ENCODE results near the gene PARG. TPM values are rescaled to one million over a fixed set of nuclear protein-coding genes. Genes with fewer than 3 reads are reported as not detected.

The PARG gene
- total and polyA plus RNA-seq, 2 donors (not counting 3 experiments of a cell fraction or from before 2014, with no cell fraction given): 6.1 to 27.6 TPM

DNA sequence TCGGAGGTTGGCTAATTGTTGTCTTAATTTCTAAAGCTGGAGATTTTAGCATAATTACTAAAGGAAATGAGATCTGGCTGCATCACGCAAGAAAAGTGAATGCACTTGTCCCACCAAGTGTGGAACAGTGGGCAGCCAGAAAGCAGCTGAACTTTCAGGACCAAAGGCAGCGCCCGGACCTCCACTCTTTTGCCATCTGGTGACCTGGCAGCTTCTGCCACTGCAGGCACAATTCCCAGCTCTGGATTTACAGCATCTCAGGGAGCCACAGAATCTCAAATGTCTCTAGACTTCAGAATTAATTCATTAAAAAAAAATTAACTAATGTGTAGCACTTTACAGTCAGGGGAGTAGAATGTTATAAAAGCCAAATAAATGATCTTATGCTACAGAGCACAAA lies 165.0 kb downstream of the PARG start:
- dilution Hi-C loops (cut with MboI; ENCODE audit: extremely low pct_ligation_motif_present, low sequenced_read_pairs): no loop called here
- CTCF ChIA-PET: no interaction called here

More for the DNA sequence above, 165.0 kb downstream of the PARG start:
- no peak for TF ChIP-seq POLR2AphosphoS5 (IDR thresholded peaks at IDR 0.05; ENCODE audit: insufficient read depth, low read depth, low read length)
- TF ChIP-seq MYC (IDR thresholded peaks at IDR 0.05; ENCODE audit: low read depth, low read length): no peak
- no peak for TF ChIP-seq GATA2 (IDR thresholded peaks at IDR 0.05; ENCODE audit: insufficient read depth, insufficient read length, low read depth, low read length)
- no peak for TF ChIP-seq FOS (IDR thresholded peaks at IDR 0.05; ENCODE audit: borderline replicate concordance, insufficient read depth, low read length)
- no peak for TF ChIP-seq POLR2A (IDR thresholded peaks at IDR 0.05; ENCODE audit: low read depth, low read length)
- TF ChIP-seq, protein P1, sequence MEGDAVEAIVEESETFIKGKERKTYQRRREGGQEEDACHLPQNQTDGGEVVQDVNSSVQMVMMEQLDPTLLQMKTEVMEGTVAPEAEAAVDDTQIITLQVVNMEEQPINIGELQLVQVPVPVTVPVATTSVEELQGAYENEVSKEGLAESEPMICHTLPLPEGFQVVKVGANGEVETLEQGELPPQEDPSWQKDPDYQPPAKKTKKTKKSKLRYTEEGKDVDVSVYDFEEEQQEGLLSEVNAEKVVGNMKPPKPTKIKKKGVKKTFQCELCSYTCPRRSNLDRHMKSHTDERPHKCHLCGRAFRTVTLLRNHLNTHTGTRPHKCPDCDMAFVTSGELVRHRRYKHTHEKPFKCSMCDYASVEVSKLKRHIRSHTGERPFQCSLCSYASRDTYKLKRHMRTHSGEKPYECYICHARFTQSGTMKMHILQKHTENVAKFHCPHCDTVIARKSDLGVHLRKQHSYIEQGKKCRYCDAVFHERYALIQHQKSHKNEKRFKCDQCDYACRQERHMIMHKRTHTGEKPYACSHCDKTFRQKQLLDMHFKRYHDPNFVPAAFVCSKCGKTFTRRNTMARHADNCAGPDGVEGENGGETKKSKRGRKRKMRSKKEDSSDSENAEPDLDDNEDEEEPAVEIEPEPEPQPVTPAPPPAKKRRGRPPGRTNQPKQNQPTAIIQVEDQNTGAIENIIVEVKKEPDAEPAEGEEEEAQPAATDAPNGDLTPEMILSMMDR (IDR thresholded peaks at IDR 0.05; ENCODE audit: extremely low read depth in 1 of 2, insufficient read depth in 1 of 2, low read depth in 1 of 2, low read length in 2 of 2): no peak
- TF ChIP-seq, protein P2, sequence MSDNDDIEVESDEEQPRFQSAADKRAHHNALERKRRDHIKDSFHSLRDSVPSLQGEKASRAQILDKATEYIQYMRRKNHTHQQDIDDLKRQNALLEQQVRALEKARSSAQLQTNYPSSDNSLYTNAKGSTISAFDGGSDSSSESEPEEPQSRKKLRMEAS (IDR thresholded peaks at IDR 0.05; ENCODE audit: insufficient read depth, insufficient read length): no peak
- TF ChIP-seq EZH2 (IDR thresholded peaks at IDR 0.05; ENCODE audit: borderline replicate concordance, low read depth, low read length, severe bottlenecking): no peak
- no peak for TF ChIP-seq JUN (IDR thresholded peaks at IDR 0.05; ENCODE audit: borderline replicate concordance, insufficient read depth, insufficient read length, low read depth)
- Histone ChIP-seq H3K79me2 (ENCODE audit: control insufficient read depth, insufficient read depth, low read length) (no peaks in the 10 kb centered on the region), H3K36me3 (ENCODE audit: control insufficient read depth in 2 of 2, extremely low read depth in 1 of 2, insufficient read depth in 2 of 2, low read length in 2 of 2) (no peaks in the 10 kb centered on the region), H3K4me3 (replicated peaks in 1 of 3; ENCODE audit: insufficient read depth in 1 of 3, low read depth in 1 of 3, low read length in 3 of 3) (no peak overlapping the region), H3K27me3 (ENCODE audit: control insufficient read depth in 2 of 2, insufficient read depth in 2 of 2, low read length in 2 of 2) (peaks cover 6% of the 10 kb centered on the region in 2 experiments), H3K4me2 (ENCODE audit: insufficient read depth, low read length) (no peak overlapping the region), H2AFZ (ENCODE audit: low read depth, low read length) (no peak overlapping the region), H4K20me1 (replicated peaks; ENCODE audit: control insufficient read depth, extremely low read depth, insufficient read depth, low read length) (no peaks in the 10 kb centered on the region), H3K9me3 (replicated peaks; ENCODE audit: control insufficient read depth, insufficient read depth, low read length) (no peaks in the 10 kb centered on the region), H3K27ac (ENCODE audit: insufficient read depth, low read depth, low read length) (no peak overlapping the region), H3K4me1 (ENCODE audit: control insufficient read depth, extremely low read depth, insufficient read depth, low read length) (no peaks in the 10 kb centered on the region), H3K9ac (replicated peaks; ENCODE audit: extremely low read depth, insufficient read depth, low read length) (no peak overlapping the region), H3K9me1 (replicated peaks; ENCODE audit: control insufficient read depth, extremely low read depth, insufficient read depth, low read length) (no peaks in the 10 kb centered on the region)
- no peak for DNase-seq (ENCODE audit: low read depth, low spot score)
- POLR2A ChIA-PET: no interaction called here
- no peak for FAIRE-seq
- BruUV-seq (replicated peaks): no TSS peak
- intact Hi-C loops (cut with micrococcal nuclease): no loop called here

Measured in endothelial cell of umbilical vein (primary cell).